HepG2 (cell line): ENCODE data around the gene TMEM95.

Experiments used
- ARID2 ChIP-seq: sonication (generic); formaldehyde crosslinking; IDR thresholded peaks from 2 replicates; pipeline ENCODE4 v1.8.1; 2022; ENCODE audit warnings: mild to moderate bottlenecking, missing genetic modification reagents, borderline replicate concordance
- POLR2A ChIP-seq, 2 experiments: IDR thresholded peaks; 2 replicates each; pipeline ENCODE4 v1.6.1; 2011; ENCODE audit warnings: low read depth in 2 of 2, low read length in 2 of 2, mild to moderate bottlenecking in 1 of 2, moderate library complexity in 1 of 2; ENCODE audit not compliant: insufficient read depth in 1 of 2
- TP53 ChIP-seq: sonication (generic); formaldehyde crosslinking; conservative IDR thresholded peaks from 2 replicates; pipeline ENCODE4 v1.4.0; 2020; ENCODE audit warnings: missing genetic modification reagents
- ZSCAN12 ChIP-seq: sonication (generic); formaldehyde crosslinking; IDR thresholded peaks from 2 replicates; pipeline ENCODE4 v1.9.0; 2021; ENCODE audit warnings: mild to moderate bottlenecking, missing genetic modification reagents

GRCh38 chr17:7380855-7381683, 26.1 kb downstream of the TMEM95 start, which contains the start of gene TNK1:
- TF ChIP-seq ZSCAN12 (CRISPR knock-in tag), result 0 out of 2 replicates have a peak, but pooled peaks have one; percentile 11
- TF ChIP-seq TP53 (CRISPR knock-in tag), result no peak
- TF ChIP-seq ARID2 (CRISPR knock-in tag), result no peak
- peak in 1 of 2 experiments; percentile 80; a peak in 2 of 4 replicates for TF ChIP-seq POLR2A (IDR thresholded peaks at IDR 0.05; ENCODE audit: insufficient read depth in 1 of 2, low read depth in 2 of 2, low read length in 2 of 2)
